Tibial artery (tissue), 4 donors: ENCODE data around the gene ADAM11.
A peak's percentile ranks its signal among the peaks of the same experiment; 100 is the strongest.

ENCODE experiments used
- DNase-seq, 2 donors: peaks; one replicate each; pipeline ENCODE4 v3.0.0-alpha.2; 2019
- H3K27ac ChIP-seq, 2 donors: fragments of 200-600 bp; sonication (generic) in 1 of 2; 1 replicate in 1 of 2; 2 replicates in 1 of 2; pipeline ENCODE4 v1.5.1; 2018 to 2019; ENCODE audit warnings: mild to moderate bottlenecking in 1 of 2
- H3K27me3 ChIP-seq, 2 donors: fragments of 200-600 bp; sonication (generic) in 1 of 2; one replicate each; pipeline versions ENCODE4 v1.5.1 to v1.6.0; 2016 to 2019
- H3K36me3 ChIP-seq, 3 donors: fragments of 200-600 bp; sonication (generic) in 2 of 3; one replicate each; pipeline ENCODE4 v1.5.1; 2016 to 2019; ENCODE audit warnings: mild to moderate bottlenecking in 2 of 3
- H3K4me1 ChIP-seq, 4 donors: fragments of 200-600 bp; sonication (generic) in 2 of 4; 1 replicate in 3 of 4; 2 replicates in 1 of 4; pipeline ENCODE4 v1.5.1; 2016 to 2019
- H3K4me3 ChIP-seq, 2 donors: fragments of 200-600 bp; sonication (generic) in 1 of 2; 1 replicate in 1 of 2; 2 replicates in 1 of 2; pipeline ENCODE4 v1.5.1; 2018 to 2019; ENCODE audit warnings: mild to moderate bottlenecking in 2 of 2
- H3K9me3 ChIP-seq, 3 donors: fragments of 200-600 bp; sonication (generic) in 1 of 3; one replicate each; pipeline ENCODE4 v1.5.1; 2016 to 2019
- CTCF ChIP-seq, 2 experiments: fragments of 200-600 bp in 1 of 2; fragments of 450-650 bp in 1 of 2; IDR thresholded peaks; one replicate each; pipeline ENCODE4 v1.5.1; 2017 to 2019; ENCODE audit warnings: antibody characterized with exemption in 2 of 2, mild to moderate bottlenecking in 1 of 2, moderate library complexity in 1 of 2
- intact Hi-C: fragments of 100-400 bp; cut with DNase I; formaldehyde crosslinking; loops from one replicate; pipeline ENCODE4 v1.15.0; 2023; ENCODE audit warnings: low total_unique reads

ADAM11 gene

GRCh38 chr17:44830359-44831288 is 71.8 kb downstream of the ADAM11 start:
- peaks cover 0 to 29% (median 10%) of the 10 kb centered on the region in 4 donors for H3K4me1 ChIP-seq
- peak in 1 of 2 donors; percentile 68 for DNase-seq
- TF ChIP-seq CTCF (IDR thresholded peaks at IDR 0.05) = no peak
- intact Hi-C loops = no loop called here
- H3K36me3 ChIP-seq = no peaks in the 10 kb centered on the region
- H3K27me3 ChIP-seq = peaks cover 0 to 6% of the 10 kb centered on the region in 2 donors
- H3K27ac ChIP-seq = peak overlapping the region; percentile 89 to 92
- H3K4me3 ChIP-seq = peak overlapping the region; percentile 71 to 82
- H3K9me3 ChIP-seq = no peaks in the 10 kb centered on the region

- H3K27me3 ChIP-seq = peaks cover 0 to 6% of the 10 kb centered on the region in 2 donors
- intact Hi-C loops = no loop called here
Measured at GRCh38 chr17:44831371-44831770, 72.6 kb downstream of the ADAM11 start.

More at GRCh38 chr17:44831371-44831770, 72.6 kb downstream of the ADAM11 start:
- no peaks in the 10 kb centered on the region for H3K36me3 ChIP-seq
- peaks cover 0 to 23% (median 10%) of the 10 kb centered on the region in 4 donors for H3K4me1 ChIP-seq
- H3K27ac ChIP-seq = no peak overlapping the region
- peak in 1 of 2 donors; percentile 28 for DNase-seq
- TF ChIP-seq CTCF (IDR thresholded peaks at IDR 0.05) = no peak
- no peaks in the 10 kb centered on the region for H3K9me3 ChIP-seq
- no peak overlapping the region for H3K4me3 ChIP-seq
